GM18508 (cell line): ENCODE measurements around the gene SYVN1.
A peak's percentile ranks its signal among the peaks of the same experiment; 100 is the strongest.
"Not testable (repeated sequence)": the region's sequence is repeated elsewhere in the genome, so short reads cannot be mapped to it uniquely, and the experiment has no call there.

ENCODE experiments used
- ATAC-seq: cut with Tn5 transposase; IDR thresholded peaks from one replicate; pipeline ENCODE4 v1.9.1; 2021; ENCODE audit warnings: moderate number of reproducible peaks; ENCODE audit not compliant: insufficient read depth, unreplicated experiment

The SYVN1 gene

DNA sequence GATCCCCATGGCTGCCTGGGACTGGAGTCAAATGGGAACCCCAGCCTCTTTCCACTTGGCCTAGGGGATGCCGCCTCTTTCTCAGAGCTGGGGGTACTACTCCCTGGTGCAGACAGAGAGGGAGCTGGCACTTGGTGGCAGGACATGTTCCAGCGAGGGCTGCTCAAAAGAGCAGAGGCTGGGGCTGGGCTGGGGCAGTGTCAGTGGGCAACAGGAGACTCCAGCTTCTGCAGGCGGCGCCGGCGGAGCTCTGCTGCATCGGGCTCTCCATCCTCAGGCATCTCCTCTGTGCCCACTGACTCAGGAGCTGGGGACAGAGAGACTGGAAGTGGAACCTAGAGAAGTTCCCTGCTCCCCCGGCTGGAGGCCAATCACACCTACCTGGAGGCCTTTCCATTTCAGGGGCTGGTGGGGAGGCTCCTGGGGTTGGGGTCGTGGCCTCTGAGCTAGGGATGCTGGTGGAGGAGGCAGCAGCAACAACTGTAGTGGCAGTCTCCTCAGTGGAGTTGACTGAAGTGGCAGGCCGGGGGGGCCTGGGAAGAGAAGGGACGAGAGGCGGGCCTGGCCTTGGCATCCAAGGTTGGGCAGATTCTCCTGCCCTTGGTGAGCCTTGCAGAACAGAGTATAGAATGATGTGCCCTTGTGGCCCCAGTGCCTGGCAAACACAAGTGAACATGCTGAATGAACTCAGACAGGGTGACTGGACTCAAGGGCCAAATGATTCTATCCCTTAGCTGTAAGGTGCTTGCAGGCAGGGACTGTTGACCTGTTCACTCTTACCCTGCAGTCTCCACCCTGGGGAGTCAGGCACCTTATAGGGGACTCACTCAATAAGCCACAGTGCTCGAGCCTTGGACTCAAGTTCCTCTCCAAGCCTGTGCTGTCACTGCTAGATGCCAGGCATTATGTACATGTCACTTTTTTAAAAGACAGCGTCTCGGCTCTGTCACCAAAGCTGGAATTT lies 5.9 kb downstream of the SYVN1 start:
- no peak for ATAC-seq

DNA sequence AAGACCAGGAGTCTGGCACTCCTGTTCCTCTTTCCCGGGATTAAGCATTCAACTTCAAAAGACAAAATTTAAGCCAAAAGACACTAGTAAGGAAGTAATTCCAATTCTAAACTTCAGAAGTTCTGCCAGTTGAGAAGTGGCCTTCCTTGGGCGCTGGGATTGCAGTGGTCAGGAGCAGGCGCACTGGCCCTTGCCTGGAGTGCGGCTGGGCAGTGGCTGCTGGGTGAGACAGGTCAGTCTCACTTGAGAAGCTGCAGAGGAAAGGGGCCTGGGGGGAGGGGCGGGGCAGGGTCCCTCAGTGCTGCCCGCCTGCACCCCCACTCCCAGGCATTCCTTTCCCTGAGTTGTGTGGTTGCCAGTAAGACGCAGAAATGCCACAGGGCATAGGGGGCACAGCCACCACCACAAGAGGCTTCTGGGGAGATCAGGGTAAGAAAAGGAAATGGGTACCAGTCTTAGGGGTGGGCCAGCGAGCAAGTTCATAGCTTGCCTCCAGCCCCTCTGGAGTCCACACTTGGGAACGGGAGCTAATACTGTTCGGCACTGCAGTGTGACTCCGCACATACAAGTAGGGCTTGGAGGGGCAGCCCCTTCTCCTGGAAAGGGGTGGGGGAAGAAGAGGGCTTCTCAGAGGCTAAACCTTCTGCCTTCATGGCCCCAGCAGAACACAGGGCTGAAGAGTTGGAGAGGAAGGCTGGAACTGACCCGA lies 6.7 kb downstream of the SYVN1 start:
- ATAC-seq, result no peak

DNA sequence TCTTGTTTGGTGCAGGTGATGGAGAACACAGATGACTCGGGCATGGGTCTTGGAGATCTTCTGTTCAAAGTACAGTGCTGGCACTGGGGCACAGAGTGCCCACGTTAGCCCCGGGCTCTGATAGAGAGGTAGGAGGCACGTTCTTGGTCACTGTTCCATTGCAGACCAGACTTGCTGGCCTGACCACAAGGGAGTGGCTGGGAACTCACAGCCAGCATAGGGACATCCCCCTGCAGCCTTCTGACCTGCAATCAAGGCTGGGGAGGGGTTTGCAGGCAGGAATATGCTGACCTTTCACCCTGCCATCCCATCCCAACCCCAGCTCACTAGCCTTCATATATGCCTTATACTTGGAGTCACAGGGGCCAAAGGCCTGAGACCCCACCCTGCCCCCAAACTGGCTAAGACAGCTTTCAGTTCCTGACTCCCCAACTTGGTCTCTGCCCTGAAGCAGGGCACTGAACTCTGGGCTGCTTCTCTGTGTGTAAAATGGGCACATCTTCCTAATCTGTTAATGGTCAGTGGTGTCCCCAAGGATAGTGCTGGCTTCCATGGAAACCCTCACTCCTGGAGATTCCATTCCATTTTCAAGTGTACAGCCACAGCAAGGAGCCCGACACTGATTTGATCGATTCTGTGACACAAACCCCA lies 7.6 kb downstream of the SYVN1 start:
- ATAC-seq, result no peak

DNA sequence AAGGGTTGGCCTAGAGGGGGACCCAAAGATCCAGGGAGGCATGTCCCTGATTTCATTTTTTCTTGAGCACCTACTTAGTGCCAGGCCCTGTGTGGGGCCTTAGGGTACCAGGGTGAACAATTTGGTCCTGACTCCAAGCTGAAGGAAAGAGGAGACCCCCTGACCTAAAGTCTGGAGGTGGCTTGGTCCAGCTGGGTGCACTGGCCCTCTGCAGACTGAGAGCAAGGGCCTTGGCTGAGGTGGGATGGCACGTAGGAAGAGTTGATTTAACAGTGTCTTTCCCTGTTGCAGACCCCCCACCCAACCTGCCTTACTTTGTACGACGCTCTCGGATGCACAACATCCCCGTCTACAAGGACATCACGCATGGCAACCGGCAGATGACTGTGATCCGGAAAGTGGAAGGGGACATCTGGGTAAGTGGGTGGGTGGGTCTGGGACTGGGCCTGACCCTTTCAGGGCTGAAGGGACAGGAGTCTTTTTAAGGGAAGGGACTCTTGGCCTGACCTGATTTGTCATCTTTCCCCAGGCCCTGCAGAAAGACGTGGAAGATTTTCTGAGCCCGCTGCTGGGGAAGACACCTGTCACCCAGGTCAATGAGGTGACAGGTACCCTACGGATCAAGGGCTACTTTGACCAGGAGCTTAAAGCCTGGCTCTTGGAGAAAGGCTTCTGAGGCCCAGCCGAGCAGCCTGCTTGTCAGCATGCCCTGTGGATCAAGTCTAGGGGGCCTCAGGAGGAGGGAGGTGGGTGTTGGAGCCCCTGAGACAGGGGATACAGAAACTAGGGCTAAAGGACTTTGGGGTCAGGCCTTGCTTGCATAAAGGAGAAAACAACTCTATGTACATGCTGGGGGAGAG lies 8.9 kb downstream of the SYVN1 start:
- ATAC-seq, result no peak

DNA sequence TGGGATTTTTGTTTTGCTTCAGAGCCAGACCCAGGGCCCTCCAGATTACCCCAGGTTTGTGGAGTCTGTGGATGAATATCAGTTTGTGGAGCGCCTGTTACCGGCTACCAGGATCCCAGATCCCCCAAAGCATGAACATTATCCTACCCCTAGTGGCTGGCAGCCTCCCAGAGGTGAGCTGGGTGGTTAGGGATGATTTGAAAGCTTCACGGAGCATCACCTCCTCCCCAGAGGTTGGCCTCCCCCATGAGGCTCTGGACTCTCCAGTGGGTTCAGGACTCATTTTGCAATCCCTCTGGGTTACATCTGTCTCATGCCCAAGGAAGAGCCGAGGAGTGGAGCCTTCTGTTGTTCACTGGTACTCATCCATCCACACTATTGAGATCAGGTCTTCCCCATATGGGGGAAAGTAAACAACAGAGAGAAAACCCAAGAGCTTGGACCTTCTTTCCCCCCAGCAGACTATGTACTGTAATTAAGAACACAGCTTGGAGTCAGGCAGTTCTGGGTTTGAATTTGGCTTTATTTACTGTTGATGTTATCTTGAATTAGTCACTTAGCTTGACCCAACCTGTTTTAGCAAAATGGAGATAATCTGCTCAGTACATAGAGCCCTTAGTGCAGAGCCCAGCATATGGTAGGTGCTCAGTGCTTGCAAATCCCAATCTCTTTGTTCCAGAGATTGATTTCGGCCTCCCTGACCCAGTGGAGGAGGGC lies 9.7 kb downstream of the SYVN1 start:
- no peak for ATAC-seq

DNA sequence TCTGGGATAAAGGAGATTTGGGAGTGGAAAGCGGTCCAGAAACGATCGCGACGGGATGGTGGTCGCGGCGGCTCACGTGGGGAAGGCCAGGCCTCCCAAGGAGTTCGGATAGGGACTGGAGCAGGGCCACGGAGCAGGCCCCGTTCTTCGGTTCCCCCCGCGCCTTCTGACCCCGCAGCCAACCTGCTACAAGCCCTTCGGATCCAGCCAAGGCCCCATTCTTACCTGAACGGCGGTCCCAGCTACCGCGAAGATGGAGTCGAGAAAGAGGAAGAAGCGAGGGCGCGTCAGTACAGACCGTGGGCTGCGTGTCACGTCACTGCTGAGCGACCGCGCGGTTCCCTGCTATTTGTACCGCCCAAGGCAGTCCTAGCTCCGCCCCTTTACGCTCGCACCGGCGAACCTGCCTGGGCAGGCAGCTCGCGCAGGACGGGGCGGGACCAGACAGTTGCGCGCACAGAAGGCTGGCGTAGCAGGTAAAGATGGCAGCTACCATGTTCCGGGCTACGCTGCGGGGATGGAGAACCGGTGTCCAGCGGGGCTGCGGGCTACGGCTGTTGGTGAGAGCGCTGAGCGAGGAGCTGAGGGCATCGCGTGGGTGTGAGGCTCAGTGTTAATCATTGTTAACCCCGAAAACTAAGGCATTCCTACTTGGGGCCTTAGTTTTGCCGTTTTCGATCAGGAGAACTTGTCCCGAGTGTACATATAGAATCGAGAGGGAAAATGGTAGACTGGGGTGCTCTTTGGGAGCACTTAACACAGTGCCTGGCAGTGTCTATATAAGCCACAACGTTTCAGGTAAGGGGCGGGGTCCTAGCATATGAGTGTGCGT lies 12.2 kb downstream of the SYVN1 start, which contains the start of the genes FAU and MRPL49:
TSS of gene FAU (minus strand) at position 270 of the 832 bp plus-strand sequence. CDS start 321 bp downstream, outside the sequence.
TSS of gene MRPL49 (plus strand) at position 457 of the 832 bp plus-strand sequence. CDS start at position 483, 26 bp downstream.
- ATAC-seq, result peak; percentile 50

DNA sequence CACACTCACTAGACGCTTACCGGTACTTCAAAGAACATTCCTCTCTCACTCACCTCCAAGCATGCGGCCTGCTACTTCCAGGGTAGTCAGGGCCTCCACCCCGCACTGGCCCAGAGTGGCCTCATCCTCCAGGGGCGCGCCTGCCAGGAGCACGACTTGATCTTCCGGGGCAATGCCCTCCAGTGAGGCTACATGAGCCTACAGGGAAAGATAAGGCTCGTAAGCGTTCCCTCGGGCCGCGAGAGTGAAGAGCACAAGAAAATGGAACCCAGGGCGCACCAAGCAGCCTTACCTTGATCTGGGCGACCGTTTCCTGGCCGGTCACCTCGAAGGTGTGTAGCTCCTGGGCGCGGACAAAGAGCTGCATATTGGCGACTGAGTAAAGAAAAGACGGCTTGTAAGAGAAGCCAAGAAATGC lies 12.9 kb downstream of the SYVN1 start:
- no peak for ATAC-seq

DNA sequence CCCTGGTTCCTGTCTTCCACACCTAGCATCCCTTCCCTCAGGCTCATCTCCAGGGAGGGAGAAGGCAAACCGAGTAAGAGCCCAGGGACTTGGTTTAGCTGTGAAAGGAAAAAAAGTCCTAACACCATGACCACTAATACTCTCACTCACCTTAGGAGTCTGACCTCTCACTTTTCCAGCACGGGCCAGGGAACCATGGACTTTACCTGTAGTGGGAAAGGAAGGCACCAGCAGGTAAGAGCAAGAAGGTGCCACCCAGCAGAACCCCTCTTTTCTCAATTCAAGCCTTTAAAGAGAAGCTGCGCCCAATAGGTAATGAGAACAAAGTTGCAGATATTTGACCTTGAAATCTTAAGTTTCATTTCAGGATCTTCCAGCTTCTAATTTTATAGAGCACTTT lies 13.5 kb downstream of the SYVN1 start:
- ATAC-seq, result no peak

DNA sequence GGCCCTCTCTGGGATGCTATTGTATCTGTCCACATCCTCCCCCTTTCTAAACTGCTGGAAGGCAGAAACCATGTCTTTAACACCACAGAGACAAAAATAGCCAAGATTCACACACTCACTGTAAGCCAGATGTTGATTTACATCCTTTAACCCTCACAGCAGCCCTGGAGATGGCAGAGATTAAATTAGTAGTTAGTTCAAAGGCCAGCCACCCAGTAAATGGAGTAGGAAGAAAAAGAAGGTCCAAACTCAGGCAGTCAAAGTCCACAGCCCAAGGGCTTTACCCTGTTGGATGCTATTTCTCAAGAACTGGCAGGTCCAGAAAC lies 14.7 kb downstream of the SYVN1 start:
- ATAC-seq, result no peak

DNA sequence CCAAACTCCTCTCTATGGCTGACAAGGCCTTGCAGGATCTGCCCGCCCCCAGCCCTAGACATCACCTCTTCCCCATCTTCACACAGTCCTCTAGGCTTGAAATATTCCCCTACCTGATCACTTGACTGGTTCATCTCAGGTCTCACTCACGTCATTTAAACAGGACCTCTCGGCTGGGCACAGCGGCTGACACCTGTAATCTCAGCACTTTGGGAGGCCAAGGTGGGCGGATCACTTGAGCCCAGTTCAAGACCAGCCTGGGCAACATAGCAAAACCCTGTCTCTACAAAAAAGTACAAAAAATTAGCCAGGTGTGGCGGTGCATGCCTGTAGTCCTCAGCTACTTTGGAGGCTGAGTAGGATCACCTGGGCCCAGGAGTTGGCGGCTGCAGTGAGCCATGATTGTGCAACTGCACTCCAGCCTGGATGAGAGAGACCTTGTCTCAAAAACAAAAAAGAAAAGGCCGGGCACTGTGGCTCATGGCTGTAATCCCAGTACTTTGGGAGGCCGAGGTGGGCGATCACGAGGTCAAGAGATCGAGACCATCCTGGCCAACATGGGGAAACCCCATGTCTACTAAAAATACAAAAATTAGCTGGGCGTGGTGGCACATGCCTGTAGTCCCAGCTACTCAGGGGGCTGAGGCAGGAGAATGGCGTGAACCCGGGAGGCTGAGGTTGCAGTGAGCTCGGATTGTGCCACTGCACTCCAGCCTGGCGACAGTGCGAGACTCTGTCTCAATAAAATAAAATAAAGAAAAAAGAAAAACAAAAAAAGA lies 15.2 kb downstream of the SYVN1 start:
- not testable (repeated sequence) for ATAC-seq

DNA sequence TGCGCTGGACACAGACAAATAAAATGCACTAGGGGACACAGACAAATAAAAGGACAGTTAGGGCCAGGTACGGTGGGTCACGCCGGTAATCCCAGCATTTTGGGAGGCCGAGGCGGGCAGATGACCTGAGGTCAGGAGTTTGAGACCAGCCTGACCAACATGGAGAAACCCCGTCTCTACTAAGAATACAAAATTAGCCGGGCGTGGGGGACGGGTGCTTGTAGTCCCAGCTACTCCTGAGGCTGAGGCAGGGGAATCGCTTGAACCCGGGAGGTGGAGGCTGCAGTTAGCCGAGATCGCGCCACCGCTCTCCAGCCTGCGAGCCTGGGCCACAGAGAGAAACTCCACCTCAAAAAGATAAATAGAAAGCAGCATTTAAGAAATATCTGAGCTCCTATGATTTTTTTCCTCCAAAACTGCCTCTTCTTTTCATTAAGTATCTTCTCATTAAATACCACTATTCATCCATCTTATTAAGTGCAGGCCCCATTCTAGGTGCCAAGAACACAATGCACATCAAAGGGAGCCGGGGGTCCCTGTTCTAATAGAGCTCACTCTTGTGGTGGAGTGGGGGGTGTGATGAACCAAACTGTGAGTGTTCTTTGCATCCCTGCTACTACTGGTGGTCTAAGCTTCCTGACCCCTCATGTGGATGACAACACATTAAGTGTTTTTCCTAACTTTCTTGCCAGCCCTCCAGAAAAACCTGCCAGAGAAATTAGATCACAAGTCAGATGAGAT lies 16.1 kb downstream of the SYVN1 start:
- ATAC-seq, result no peak

DNA sequence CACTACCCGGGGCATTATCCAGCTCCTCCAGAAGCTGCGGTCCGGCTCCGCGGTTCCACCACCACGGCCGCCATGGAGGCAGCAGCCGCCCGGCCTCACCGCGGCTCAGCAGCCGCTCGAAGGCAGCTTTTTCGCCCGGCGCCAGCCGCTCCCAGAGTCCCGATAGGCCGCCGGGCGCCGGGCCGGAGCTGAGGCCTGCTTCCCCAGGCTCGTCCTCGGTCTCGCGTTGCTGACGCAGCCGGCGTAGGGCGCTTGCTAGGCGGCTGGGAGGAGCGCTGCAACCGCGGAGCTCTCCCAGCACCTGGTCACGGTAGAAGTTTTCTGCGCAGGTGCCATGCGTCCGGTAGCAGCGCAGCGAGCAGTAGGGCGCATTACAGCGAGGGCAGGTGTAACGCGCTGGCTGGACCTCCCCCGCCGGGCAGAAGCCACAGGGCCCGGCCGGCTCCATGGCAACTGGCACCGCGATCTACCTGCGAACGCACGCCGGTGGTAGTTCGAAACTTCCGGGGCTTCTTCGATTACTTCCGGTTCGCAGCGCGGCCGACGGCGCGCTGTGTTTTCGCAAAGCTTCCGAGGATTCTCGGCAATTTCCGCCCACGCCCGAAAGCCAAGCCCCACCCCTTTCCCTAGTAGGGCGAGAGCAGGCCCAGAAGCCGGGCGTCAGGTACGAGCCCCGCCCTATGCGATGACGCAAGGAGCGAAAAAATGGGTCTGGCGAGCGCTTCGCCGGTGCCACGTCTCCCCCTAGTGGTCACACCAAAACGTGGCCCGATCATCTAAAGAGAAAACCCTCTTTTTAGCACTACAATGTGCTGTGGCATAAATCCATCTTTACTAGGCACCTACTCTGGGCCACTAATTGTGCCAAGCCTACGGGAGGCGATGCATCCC lies 16.9 kb downstream of the SYVN1 start, which contains the start of gene ZNHIT2:
TSS of gene ZNHIT2 (minus strand) at position 496 of the 891 bp plus-strand sequence. CDS start at position 448, 48 bp downstream.
- peak; percentile 41 for ATAC-seq

DNA sequence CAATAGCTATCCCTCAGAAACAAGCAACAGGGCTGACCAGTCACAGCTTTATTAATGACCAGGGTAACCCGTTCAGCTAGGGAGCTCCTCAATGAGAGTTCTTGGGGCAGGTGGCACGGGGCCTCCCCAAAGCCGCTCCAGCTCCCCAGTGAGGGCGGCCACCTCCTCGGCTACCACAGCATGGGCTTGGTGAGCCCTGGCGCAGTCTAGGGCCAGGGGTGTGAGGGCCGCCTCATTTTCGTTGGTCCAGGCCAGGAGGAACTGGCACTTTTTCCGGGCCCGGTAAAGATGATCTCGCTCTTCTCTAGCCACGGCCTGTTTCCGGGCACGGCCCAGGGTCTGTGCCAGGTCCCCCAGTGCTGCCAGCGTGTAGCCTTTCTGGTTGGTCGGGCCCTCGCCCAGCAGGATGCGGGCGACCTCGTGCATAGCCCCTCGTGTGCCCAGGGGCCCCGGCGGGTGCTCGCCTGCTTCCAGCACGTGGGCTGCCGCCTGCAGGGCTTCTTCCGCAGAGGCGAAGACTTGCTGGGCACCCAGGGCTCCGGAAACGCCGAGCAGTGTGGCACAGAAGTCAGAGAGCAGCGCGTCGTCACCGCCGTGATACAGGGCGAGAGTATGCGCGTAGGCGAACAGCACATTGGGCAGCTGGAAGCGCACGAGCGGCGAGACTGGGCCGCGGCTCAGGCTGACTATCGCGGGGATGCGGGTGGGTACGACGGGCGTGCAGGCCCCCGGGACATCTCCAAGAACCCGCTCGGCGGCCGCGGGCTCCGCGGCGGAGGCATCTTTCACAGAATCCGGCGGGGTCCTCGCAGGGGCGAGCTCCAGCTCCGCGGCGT lies 17.7 kb downstream of the SYVN1 start:
- no peak for ATAC-seq

DNA sequence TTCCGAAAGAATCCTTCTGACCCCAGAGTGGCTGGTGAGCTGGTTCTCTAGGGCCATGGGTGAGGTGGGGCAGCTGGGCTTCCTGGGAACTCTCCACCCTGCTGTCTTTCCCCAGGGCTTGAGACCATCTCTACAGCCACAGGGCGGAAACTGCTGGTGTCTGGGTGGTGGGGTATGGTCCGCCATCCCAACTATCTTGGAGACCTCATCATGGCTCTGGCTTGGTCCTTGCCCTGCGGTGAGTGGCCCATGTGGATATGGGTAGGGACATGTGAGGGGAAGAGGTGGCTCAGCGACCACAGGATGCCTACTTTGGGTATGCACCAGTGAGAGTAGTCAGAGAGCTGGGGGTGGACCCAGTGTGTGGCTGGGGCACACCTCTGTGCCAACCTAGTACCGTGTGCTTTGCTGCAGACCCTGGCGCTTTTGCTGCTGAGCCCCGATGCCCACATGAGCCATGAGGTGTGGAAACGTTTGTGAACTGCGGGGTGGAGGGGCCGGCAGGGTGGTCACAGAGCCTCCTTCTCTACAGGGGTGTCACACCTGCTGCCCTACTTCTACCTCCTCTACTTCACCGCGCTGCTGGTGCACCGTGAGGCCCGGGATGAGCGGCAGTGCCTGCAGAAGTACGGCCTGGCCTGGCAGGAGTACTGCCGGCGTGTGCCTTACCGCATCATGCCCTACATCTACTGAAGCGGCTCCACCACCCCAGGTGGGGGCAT lies 18.8 kb downstream of the SYVN1 start:
- no peak for ATAC-seq
